GM21717 (cell line): ENCODE results near the gene ZNF384.

Source experiments
- ATAC-seq: cut with Tn5 transposase; IDR thresholded peaks from one replicate; pipeline ENCODE4 v1.9.1; 2021; ENCODE audit warnings: mild to moderate bottlenecking, moderate library complexity; ENCODE audit not compliant: unreplicated experiment

ZNF384 gene

GRCh38 chr12:6699989-6700645 is 10.9 kb upstream of the ZNF384 start:
- no peak for ATAC-seq

- no peak for ATAC-seq
These were observed 10.2 kb upstream of the ZNF384 start for GRCh38 chr12:6699259-6699988.

- ATAC-seq: no peak
These were observed 9.3 kb upstream of the ZNF384 start for GRCh38 chr12:6698352-6699046.

- ATAC-seq: no peak
These were observed 8.6 kb upstream of the ZNF384 start for GRCh38 chr12:6697584-6698351.

- no peak for ATAC-seq
These were observed 7.8 kb upstream of the ZNF384 start for GRCh38 chr12:6696690-6697583.

- ATAC-seq: no peak
These were observed 6.3 kb upstream of the ZNF384 start for GRCh38 chr12:6695313-6696045.

- no peak for ATAC-seq
These were observed 5.5 kb upstream of the ZNF384 start for GRCh38 chr12:6694701-6695100.

- ATAC-seq: no peak
These were observed 4.7 kb upstream of the ZNF384 start for GRCh38 chr12:6693832-6694355.

GRCh38 chr12:6692888-6693287 is 3.7 kb upstream of the ZNF384 start:
- no peak for ATAC-seq

GRCh38 chr12:6691473-6691872 is 2.3 kb upstream of the ZNF384 start:
- ATAC-seq: no peak

- ATAC-seq: peak; percentile 30
These were observed 604 bp downstream of the ZNF384 start for GRCh38 chr12:6688543-6688998.

- no peak for ATAC-seq
These were observed 3.4 kb downstream of the ZNF384 start for GRCh38 chr12:6685814-6686213.

GRCh38 chr12:6684609-6685008 is 4.6 kb downstream of the ZNF384 start:
- no peak for ATAC-seq

- no peak for ATAC-seq
These were observed 12.2 kb downstream of the ZNF384 start for GRCh38 chr12:6676962-6677361.

GRCh38 chr12:6672143-6672542 is 17.0 kb downstream of the ZNF384 start:
- no peak for ATAC-seq

GRCh38 chr12:6667559-6668210 is 21.5 kb downstream of the ZNF384 start:
- no peak for ATAC-seq

GRCh38 chr12:6666211-6666610 is 23.0 kb downstream of the ZNF384 start:
- ATAC-seq: no peak

GRCh38 chr12:6664902-6665301 is 24.3 kb downstream of the ZNF384 start:
- ATAC-seq: no peak
